ENCODE results near the gene AK9. TPM values are rescaled to one million over a fixed set of nuclear protein-coding genes. Genes with fewer than 3 reads are reported as not detected.

The AK9 gene
- total and polyA plus RNA-seq, 10 of the 15 experiments (the other 5 are each of a cell fraction or from before 2014, with no cell fraction given): 2.1 to 7.4 (median 4.2) TPM

GRCh38 chr6:109705258-109705657, 14.3 kb upstream of the AK9 start (continued):
- no peak for TF ChIP-seq E4F1 (IDR thresholded peaks at IDR 0.05; ENCODE audit: borderline replicate concordance, partially characterized antibody)
- TF ChIP-seq, protein P1, sequence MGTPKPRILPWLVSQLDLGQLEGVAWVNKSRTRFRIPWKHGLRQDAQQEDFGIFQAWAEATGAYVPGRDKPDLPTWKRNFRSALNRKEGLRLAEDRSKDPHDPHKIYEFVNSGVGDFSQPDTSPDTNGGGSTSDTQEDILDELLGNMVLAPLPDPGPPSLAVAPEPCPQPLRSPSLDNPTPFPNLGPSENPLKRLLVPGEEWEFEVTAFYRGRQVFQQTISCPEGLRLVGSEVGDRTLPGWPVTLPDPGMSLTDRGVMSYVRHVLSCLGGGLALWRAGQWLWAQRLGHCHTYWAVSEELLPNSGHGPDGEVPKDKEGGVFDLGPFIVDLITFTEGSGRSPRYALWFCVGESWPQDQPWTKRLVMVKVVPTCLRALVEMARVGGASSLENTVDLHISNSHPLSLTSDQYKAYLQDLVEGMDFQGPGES (IDR thresholded peaks at IDR 0.05): no peak
- TF ChIP-seq, protein P2, sequence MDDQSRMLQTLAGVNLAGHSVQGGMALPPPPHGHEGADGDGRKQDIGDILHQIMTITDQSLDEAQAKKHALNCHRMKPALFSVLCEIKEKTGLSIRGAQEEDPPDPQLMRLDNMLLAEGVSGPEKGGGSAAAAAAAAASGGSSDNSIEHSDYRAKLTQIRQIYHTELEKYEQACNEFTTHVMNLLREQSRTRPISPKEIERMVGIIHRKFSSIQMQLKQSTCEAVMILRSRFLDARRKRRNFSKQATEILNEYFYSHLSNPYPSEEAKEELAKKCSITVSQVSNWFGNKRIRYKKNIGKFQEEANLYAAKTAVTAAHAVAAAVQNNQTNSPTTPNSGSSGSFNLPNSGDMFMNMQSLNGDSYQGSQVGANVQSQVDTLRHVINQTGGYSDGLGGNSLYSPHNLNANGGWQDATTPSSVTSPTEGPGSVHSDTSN (IDR thresholded peaks at IDR 0.05; ENCODE audit: insufficient replicate concordance, low read depth, low read length): no peak
- no peak for TF ChIP-seq TCF3 (IDR thresholded peaks at IDR 0.05; ENCODE audit: borderline replicate concordance, insufficient read depth, low read depth, low read length)
- TF ChIP-seq LARP7 (IDR thresholded peaks at IDR 0.05): no peak
- no peak for TF ChIP-seq ZSCAN29 (IDR thresholded peaks at IDR 0.05)
- TF ChIP-seq CEBPB (IDR thresholded peaks at IDR 0.05; ENCODE audit: borderline replicate concordance in 1 of 2, low read depth in 2 of 2, low read length in 2 of 2): no peak
- no peak for TF ChIP-seq ESRRA (IDR thresholded peaks at IDR 0.05; ENCODE audit: low read length)
- no peak for TF ChIP-seq ZNF217 (IDR thresholded peaks at IDR 0.05)
- no peak for TF ChIP-seq PML (IDR thresholded peaks at IDR 0.05; ENCODE audit: low read length)
- 0 out of 2 replicates have a peak, but pooled peaks have one; percentile 91 for TF ChIP-seq WRNIP1 (IDR thresholded peaks at IDR 0.05; ENCODE audit: borderline replicate concordance, low read depth, low read length)
- TF ChIP-seq RFX5 (IDR thresholded peaks at IDR 0.05; ENCODE audit: low read depth, low read length): no peak
- 0 out of 4 replicates have a peak, but pooled peaks of 1 of the 2 experiments have one; percentile 15 for TF ChIP-seq IKZF2 (IDR thresholded peaks at IDR 0.05)
- TF ChIP-seq TCF12 (IDR thresholded peaks at IDR 0.05; ENCODE audit: low read depth, low read length): no peak
- no peak for TF ChIP-seq TCF7 (IDR thresholded peaks at IDR 0.05; ENCODE audit: borderline replicate concordance)
- TF ChIP-seq BACH1 (IDR thresholded peaks at IDR 0.05; ENCODE audit: borderline replicate concordance): no peak
- no peak for TF ChIP-seq ZNF24 (IDR thresholded peaks at IDR 0.05)
- TF ChIP-seq ETV6 (conservative IDR thresholded peaks at IDR 0.05 in 1 of 2, IDR thresholded peaks at IDR 0.05 in 1 of 2; ENCODE audit: borderline replicate concordance in 1 of 2, low read depth in 1 of 2): no peak
- TF ChIP-seq SMC3 (IDR thresholded peaks at IDR 0.05; ENCODE audit: borderline replicate concordance, low read length): peak; percentile 100
- TF ChIP-seq NBN (IDR thresholded peaks at IDR 0.05): no peak
- TF ChIP-seq POLR2AphosphoS2 (IDR thresholded peaks at IDR 0.05; ENCODE audit: low read depth, low read length): no peak
- TF ChIP-seq STAT1 (conservative IDR thresholded peaks at IDR 0.05): no peak
- TF ChIP-seq TARDBP (IDR thresholded peaks at IDR 0.05; ENCODE audit: borderline replicate concordance): no peak
- TF ChIP-seq RELB (IDR thresholded peaks at IDR 0.05; ENCODE audit: low read depth): no peak
- TF ChIP-seq PAX8 (IDR thresholded peaks at IDR 0.05): no peak
- TF ChIP-seq MEF2A (IDR thresholded peaks at IDR 0.05; ENCODE audit: insufficient read depth, low read depth, low read length): peak; percentile 37; the same call in 1 of the 2 replicates
- TF ChIP-seq ATF7 (IDR thresholded peaks at IDR 0.05; ENCODE audit: low read depth): no peak

Measured in GM12878 (cell line).